Measurements from ENCODE around the gene CTDP1. TPM values are rescaled to one million over a fixed set of nuclear protein-coding genes. Genes with fewer than 3 reads are reported as not detected.

The CTDP1 gene
- polyA plus RNA-seq, 1 donor (not counting 4 experiments of a cell fraction or from before 2014, with no cell fraction given), result 9.2 TPM

DNA sequence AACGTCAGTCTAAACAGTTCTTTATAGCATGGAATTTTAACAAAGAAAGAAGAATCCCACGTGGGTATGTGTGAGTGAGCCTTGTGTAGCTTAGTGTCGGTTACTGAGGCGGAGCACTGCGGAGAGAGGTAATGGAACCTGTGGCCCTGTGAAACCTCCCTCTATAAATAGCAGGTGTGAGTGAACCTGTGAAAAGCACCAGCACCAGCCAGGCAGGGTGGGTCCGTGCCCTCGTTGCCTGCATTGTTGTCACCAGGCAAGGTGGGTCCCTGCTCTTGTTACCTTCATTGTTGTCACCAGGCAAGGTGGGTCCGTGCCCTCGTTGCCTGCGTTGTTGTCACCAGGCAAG is 4.7 kb downstream of the CTDP1 start:
- Histone ChIP-seq H3K36me3 (ENCODE audit: control insufficient read depth in 2 of 2, extremely low read depth in 1 of 2, insufficient read depth in 2 of 2, low read length in 2 of 2) (peaks cover 3 to 10% of the 10 kb centered on the region in 2 experiments), H3K9me1 (ENCODE audit: control insufficient read depth, extremely low read depth, insufficient read depth, low read length) (peaks cover 2% of the 10 kb centered on the region), H3K4me3 (ENCODE audit: control insufficient read depth in 2 of 3, extremely low read depth in 1 of 3, insufficient read depth in 2 of 3, low read depth in 1 of 3, low read length in 3 of 3) (no peak overlapping the region), H3K4me2 (ENCODE audit: control insufficient read depth, extremely low read depth, insufficient read depth, low read depth, low read length) (no peak overlapping the region), H3K79me2 (ENCODE audit: control insufficient read depth, insufficient read depth, low read length) (peaks cover 87% of the 10 kb centered on the region), H3K9ac (ENCODE audit: control insufficient read depth, extremely low read depth, insufficient read depth, low read length) (no peak overlapping the region), H2AFZ (ENCODE audit: control insufficient read depth, low read length) (no peak overlapping the region), H3K4me1 (ENCODE audit: control insufficient read depth, extremely low read depth, insufficient read depth, low read length) (peaks cover 13% of the 10 kb centered on the region), H3K27me3 (ENCODE audit: control insufficient read depth, extremely low read depth, insufficient read depth, low read length) (no peaks in the 10 kb centered on the region), H3K27ac (ENCODE audit: control insufficient read depth, insufficient read depth, low read length) (no peak overlapping the region), H4K20me1 (ENCODE audit: control insufficient read depth, extremely low read depth, insufficient read depth, low read length) (peaks cover 27% of the 10 kb centered on the region), H3K9me3 (ENCODE audit: control insufficient read depth, low read depth, low read length) (no peaks in the 10 kb centered on the region)
- TF ChIP-seq, protein P1, sequence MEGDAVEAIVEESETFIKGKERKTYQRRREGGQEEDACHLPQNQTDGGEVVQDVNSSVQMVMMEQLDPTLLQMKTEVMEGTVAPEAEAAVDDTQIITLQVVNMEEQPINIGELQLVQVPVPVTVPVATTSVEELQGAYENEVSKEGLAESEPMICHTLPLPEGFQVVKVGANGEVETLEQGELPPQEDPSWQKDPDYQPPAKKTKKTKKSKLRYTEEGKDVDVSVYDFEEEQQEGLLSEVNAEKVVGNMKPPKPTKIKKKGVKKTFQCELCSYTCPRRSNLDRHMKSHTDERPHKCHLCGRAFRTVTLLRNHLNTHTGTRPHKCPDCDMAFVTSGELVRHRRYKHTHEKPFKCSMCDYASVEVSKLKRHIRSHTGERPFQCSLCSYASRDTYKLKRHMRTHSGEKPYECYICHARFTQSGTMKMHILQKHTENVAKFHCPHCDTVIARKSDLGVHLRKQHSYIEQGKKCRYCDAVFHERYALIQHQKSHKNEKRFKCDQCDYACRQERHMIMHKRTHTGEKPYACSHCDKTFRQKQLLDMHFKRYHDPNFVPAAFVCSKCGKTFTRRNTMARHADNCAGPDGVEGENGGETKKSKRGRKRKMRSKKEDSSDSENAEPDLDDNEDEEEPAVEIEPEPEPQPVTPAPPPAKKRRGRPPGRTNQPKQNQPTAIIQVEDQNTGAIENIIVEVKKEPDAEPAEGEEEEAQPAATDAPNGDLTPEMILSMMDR (optimal IDR thresholded peaks at IDR 0.05 in 1 of 3, IDR thresholded peaks at IDR 0.05 in 1 of 3, conservative IDR thresholded peaks at IDR 0.05 in 1 of 3; ENCODE audit: extremely low read depth in 1 of 3, insufficient read depth in 2 of 3, low read length in 3 of 3), result no peak
- no peak for TF ChIP-seq EZH2 (IDR thresholded peaks at IDR 0.05; ENCODE audit: low read length)
- FAIRE-seq (no peak), DNase-seq (ENCODE audit: low read depth, low spot score) (no peak)
- dilution Hi-C loops (cut with MboI; ENCODE audit: extremely low pct_ligation_motif_present, low sequenced_read_pairs), result no loop called here

DNA sequence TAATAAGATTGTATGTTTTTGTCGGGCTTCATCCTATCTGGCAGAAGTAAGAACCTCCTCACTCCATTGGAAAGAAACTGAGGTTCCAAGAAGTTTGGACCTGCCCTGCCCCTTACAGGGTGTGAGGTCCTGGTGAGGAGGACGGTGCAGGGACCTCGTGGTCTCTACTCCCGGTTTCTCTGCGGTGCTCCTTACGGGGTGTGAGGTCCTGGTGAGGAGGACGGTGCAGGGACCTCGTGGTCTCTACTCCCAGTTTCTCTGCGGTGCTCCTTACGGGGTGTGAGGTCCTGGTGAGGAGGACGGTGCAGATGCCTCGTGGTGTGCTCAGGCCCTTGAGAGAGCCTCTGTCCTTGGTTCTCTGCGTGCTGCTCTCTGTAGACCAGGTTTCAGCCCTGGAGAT is 5.2 kb downstream of the CTDP1 start:
- Histone ChIP-seq H4K20me1 (ENCODE audit: control insufficient read depth, extremely low read depth, insufficient read depth, low read length) (peaks cover 28% of the 10 kb centered on the region), H3K4me3 (ENCODE audit: control insufficient read depth in 2 of 3, extremely low read depth in 1 of 3, insufficient read depth in 2 of 3, low read depth in 1 of 3, low read length in 3 of 3) (no peak overlapping the region), H2AFZ (ENCODE audit: control insufficient read depth, low read length) (no peak overlapping the region), H3K27me3 (ENCODE audit: control insufficient read depth, extremely low read depth, insufficient read depth, low read length) (no peaks in the 10 kb centered on the region), H3K4me1 (ENCODE audit: control insufficient read depth, extremely low read depth, insufficient read depth, low read length) (peaks cover 13% of the 10 kb centered on the region), H3K4me2 (ENCODE audit: control insufficient read depth, extremely low read depth, insufficient read depth, low read depth, low read length) (no peak overlapping the region), H3K9ac (ENCODE audit: control insufficient read depth, extremely low read depth, insufficient read depth, low read length) (no peak overlapping the region), H3K79me2 (ENCODE audit: control insufficient read depth, insufficient read depth, low read length) (peaks cover 92% of the 10 kb centered on the region), H3K9me1 (ENCODE audit: control insufficient read depth, extremely low read depth, insufficient read depth, low read length) (peaks cover 2% of the 10 kb centered on the region), H3K27ac (ENCODE audit: control insufficient read depth, insufficient read depth, low read length) (no peak overlapping the region), H3K36me3 (ENCODE audit: control insufficient read depth in 2 of 2, extremely low read depth in 1 of 2, insufficient read depth in 2 of 2, low read length in 2 of 2) (peaks cover 3 to 10% of the 10 kb centered on the region in 2 experiments), H3K9me3 (ENCODE audit: control insufficient read depth, low read depth, low read length) (no peaks in the 10 kb centered on the region)
- no peak for DNase-seq (ENCODE audit: low read depth, low spot score)
- no peak for TF ChIP-seq EZH2 (IDR thresholded peaks at IDR 0.05; ENCODE audit: low read length)
- TF ChIP-seq, protein P1 (optimal IDR thresholded peaks at IDR 0.05 in 1 of 3, IDR thresholded peaks at IDR 0.05 in 1 of 3, conservative IDR thresholded peaks at IDR 0.05 in 1 of 3; ENCODE audit: extremely low read depth in 1 of 3, insufficient read depth in 2 of 3, low read length in 3 of 3), result no peak
- peak; percentile 90 for FAIRE-seq
- dilution Hi-C loops (cut with MboI; ENCODE audit: extremely low pct_ligation_motif_present, low sequenced_read_pairs), result no loop called here

Measured in keratinocyte (primary cell).